Fibroblast of gingiva (primary cell): ENCODE data around the gene TOR1AIP1.
"Not testable (repeated sequence)": the region's sequence is repeated elsewhere in the genome, so short reads cannot be mapped to it uniquely, and the experiment has no call there.

Experiments
- DNase-seq: peaks from one replicate; pipeline ENCODE4 v3.0.0-alpha.2; 2011; ENCODE audit warnings: low read depth

Gene TOR1AIP1

DNA sequence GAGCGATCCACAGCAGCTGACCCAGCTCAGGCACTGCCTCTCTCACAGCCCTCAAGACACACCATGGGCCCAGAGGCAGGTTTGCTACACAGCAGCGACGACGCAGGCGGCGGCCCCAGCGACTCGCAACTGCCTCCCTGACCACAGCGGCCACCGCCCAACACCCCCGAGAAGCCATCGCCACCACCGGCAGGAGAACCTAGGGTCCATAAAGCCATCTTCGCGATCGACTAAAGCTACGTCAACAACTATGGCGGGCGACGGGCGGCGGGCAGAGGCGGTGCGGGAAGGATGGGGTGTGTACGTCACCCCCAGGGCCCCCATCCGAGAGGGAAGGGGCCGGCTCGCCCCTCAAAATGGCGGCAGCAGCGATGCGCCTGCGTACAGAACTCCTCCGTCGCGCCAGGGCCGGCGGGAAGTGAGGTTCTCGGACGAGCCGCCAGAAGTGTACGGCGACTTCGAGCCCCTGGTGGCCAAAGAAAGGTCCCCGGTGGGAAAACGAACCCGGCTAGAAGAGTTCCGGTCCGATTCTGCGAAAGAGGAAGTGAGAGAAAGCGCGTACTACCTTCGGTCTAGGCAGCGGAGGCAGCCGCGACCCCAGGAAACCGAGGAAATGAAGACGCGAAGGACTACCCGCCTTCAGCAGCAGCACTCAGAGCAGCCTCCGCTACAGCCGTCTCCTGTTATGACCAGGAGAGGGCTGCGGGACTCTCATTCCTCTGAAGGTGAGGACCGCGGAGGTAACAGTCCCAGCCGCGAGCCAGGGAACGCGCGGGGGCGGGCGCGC is at the start of gene TOR1AIP1:
Gene TOR1AIP1 (plus strand): TSS at position 33 of the 787 bp plus-strand sequence. CDS start 218 bp downstream, at position 251.
- peak; percentile 99 for DNase-seq

DNA sequence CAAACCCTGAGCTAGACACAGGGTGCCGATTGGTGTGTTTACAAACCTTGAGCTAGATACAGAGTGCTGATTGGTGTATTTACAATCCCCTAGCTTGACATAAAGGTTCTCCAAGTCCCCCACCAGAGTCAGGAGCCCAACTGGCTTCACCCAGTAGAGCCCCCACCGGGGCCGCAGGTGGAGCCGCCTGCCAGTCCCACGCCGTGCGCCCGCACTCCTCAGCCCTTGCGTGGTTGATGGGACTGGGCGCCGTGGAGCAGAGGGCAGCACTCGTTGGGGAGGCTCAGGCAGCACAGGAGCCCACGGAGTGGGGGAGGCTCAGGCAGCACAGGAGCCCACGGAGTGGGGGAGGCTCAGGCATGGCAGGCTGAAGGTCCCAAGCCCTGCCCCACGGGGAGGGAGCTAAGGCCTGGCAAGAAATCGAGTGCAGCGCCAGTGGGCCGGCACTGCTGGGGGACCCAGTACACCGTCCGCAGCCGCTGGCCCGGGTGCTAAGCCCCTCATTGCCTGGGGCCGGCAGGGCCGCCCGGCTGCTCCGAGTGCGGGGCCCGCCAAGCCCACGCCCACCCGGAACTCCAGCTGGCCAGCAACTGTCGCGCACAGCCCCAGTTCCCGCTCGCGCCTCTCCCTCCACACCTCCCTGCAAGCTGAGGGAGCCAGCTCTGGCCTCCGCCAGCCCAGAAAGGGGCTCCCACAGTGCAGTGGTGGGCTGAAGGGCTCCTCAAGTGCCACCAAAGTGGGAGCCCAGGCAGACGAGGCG is 45.2 kb upstream of the TOR1AIP1 start:
- DNase-seq = not testable (repeated sequence)

- DNase-seq = no peak
Observed at GRCh38 chr1:179840107-179840506, 42.0 kb upstream of the TOR1AIP1 start.

GRCh38 chr1:179848233-179848632 is 33.9 kb upstream of the TOR1AIP1 start:
- DNase-seq = no peak

- DNase-seq = no peak
Observed at GRCh38 chr1:179853102-179853501, 29.0 kb upstream of the TOR1AIP1 start.

GRCh38 chr1:179855831-179856230 is 26.3 kb upstream of the TOR1AIP1 start:
- DNase-seq = not testable (repeated sequence)

DNA sequence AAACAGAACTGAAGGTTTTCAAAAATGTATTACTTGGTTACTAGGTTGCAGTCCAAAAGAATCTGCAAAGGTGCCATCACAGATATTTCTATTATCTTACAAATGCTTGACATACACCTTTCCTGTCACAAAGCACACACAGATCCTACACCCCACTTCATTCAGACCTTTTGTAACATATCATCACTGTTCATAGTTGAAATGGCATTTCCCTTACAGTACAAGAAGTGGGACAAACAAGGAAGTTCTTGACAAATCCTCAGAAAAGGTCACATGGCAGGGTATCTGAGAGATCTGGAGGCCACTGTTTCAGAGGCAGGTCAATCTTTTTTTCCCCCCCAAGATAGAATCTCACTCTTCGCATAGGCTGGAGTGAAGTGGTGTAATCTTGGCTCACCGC is 25.8 kb upstream of the TOR1AIP1 start:
- DNase-seq = no peak

- no peak for DNase-seq
Observed at GRCh38 chr1:179857009-179857408, 25.1 kb upstream of the TOR1AIP1 start.

DNA sequence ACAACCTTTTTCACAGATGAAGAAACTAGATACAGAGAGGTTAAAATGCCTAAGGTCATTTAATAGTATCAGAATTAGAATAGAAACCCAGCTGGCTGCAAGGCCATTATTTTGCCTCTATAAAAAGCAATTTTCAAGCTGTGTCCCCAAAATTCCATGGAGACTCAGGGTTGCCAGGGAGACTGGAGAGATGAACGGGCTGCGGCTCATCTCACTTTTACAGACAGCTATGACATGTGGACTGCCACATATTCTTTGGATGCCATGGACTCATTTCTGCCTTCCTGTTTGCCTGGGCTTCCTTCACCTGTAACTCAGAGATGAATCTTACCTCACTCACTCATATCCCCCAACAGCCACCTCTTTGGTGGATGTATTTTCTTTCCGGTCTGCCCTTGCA is 21.4 kb upstream of the TOR1AIP1 start:
- DNase-seq = no peak

- no peak for DNase-seq
Observed at GRCh38 chr1:179865377-179865776, 16.7 kb upstream of the TOR1AIP1 start.

- DNase-seq = no peak
Observed at GRCh38 chr1:179866616-179867015, 15.5 kb upstream of the TOR1AIP1 start.

GRCh38 chr1:179867493-179868330 is 14.4 kb upstream of the TOR1AIP1 start:
- peak; percentile 34 for DNase-seq

- no peak for DNase-seq
Observed at GRCh38 chr1:179870870-179871269, 11.2 kb upstream of the TOR1AIP1 start.

DNA sequence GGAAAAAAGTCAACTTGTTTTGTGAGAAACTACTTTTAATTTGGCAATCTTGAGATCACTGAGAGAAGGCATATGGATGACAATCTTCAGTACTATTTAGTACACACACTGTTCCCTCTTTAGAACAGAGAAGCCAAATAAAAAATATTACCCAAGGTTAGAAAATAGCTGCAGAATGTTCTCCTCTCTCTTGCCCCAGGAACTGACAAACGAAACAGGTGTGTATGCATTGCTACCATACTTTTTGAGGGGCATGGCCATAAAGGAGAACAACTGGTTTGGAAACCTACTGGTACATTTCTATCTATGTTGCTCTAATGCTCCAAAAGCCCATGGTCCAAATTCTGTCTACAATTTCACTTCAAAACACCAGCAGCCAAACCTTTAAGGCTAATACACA is 10.1 kb upstream of the TOR1AIP1 start:
- no peak for DNase-seq

DNA sequence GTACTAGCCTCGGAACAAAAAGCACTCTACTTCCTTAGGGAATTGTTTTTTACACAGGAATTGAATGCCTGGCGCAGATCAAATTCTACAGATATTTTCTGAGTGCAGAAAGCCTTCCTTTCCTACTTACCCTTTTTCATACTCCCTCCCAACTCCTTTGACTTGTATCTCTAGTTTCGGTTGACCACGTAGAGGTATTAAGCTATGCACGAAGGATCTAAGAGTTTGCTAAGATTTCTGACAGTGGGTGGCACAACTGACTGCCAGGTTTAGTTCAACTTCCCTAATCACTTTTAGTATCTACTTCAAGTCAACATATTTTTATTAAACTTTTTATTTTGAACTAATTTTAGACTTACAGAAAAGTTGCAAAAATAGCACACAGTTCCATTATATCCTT is 9.5 kb upstream of the TOR1AIP1 start:
- no peak for DNase-seq

- DNase-seq = no peak
Observed at GRCh38 chr1:179873438-179873851, 8.6 kb upstream of the TOR1AIP1 start.

DNA sequence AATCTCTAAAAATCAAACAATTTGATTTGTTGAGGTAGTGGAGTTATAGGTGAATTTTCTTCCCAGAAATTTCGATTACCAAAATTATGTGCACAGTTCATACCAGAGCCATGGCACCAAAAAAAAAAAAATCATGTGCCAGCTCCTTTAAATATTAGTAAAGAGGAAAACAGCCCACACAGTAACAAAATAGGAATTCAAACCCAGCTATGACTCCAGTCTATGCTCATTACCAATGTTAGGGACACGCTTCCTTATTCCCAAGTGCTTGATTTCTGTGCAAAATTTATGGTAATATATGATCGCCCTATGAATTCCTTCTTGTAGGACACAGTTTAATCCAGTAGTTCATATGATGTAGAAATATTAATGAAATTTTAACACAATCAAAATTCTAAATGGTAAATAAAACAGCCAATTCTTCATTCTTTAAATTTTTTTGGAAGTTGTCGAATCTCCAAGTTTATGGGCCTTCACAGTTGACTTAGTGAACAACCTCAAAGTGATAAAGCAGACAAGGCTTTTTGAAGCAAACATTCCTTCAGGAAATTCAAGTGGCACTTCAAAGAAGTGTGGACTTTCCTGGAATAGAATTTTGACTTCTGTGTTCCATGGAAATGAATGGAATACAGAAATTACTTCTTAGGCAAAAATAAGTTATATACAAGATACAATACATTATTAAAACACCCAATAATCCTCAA is 6.3 kb upstream of the TOR1AIP1 start:
- DNase-seq = no peak

GRCh38 chr1:179876300-179876715 is 5.8 kb upstream of the TOR1AIP1 start:
- DNase-seq = peak; percentile 7

DNA sequence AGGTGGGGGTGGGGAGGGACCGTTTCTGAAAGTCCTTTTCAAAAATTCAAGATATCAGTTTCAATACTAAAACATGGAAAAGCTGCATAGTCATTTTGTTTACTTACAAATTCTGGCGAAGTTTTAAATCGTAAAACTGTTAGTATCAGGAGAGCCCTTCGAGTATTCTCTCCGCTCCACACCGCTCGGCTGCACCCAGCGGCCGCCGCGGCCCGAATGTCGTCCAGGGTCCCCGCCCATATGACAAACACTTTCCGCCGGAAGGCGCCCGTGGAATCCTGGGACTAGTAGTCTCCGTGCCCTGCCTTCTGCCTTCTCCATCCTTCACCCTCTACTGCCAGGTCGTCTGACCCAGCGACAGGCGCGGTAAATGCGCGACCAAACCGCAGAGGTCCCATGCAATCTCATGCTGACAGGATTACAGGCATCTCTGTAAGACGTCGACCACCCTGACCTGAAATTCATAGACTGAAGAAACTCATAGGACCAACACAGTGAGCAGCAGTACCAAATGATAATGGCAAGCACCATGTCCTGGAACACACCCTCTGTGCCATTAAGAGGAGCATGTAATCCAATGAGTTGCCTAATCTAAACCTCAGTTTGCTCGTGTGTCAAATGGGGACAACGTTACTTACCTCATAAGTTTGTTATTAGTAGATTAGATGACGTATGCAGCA is 4.4 kb upstream of the TOR1AIP1 start, which contains the start of gene TOR1AIP2:
Gene TOR1AIP2 (minus strand): TSS at position 218 of the 680 bp plus-strand sequence. CDS start 25,138 bp downstream, outside the sequence.
- peak; percentile 75 for DNase-seq

DNA sequence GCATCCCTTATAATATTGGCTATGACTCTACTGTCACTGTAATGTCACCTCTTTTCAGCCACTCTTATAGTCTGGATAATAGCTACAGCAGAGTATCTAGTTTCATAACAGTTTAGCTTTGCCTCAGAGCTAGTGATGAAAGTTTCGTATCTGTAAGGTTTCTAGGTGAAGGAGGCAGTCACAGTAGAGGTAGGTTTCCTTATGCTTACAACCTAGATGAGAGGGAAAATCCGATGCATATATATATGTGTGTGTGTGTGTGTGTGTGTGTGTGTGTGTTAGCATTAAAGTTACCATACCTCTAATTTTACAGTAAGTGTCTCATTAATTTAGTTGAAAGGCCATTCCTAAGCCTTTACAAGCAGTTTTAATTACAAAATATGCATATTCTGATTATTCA is 2.3 kb upstream of the TOR1AIP1 start:
- DNase-seq = no peak
